HepG2 (cell line): ENCODE data around the gene ABCG5. TPM values are rescaled to one million over a fixed set of nuclear protein-coding genes. Genes with fewer than 3 reads are reported as not detected.
A peak's percentile ranks its signal among the peaks of the same experiment; 100 is the strongest.

ENCODE experiments used
- ATAC-seq: fragments of 200-7000 bp; cut with Tn5 transposase; 3 replicates; pipeline ENCODE4 v1.9.1; 2020; ENCODE audit warnings: mild to moderate bottlenecking, moderate library complexity
- BruUV-seq: library from RNA; stranded (reverse); fragments of 400-500 nt; replicated peaks from 2 replicates; lab custom pipeline; 2021; lab: Mats Ljungman, UMichigan
- CTCF ChIA-PET: fragments of 300-600 bp; formaldehyde crosslinking; extraction: SDS; loops from one replicate; lab custom pipeline; 2021; ENCODE audit warnings: low total read pairs, inconsistent platforms, low intra/inter-chr PET ratio; lab: Yijun Ruan, JAX
- POLR2A ChIA-PET: fragments of 350-600 bp; sonication (Branson Sonifier 250); formaldehyde crosslinking; loops from one replicate; lab custom pipeline; 2020; ENCODE audit warnings: antibody characterized with exemption, inconsistent platforms; lab: Yijun Ruan, JAX
- DNase-seq: peaks from one replicate; pipeline ENCODE4 v3.0.0-alpha.2; 2015; ENCODE audit warnings: low spot score
- FAIRE-seq: peaks from 3 replicates; lab custom pipeline; 2011; peaks lifted over from hg19 to GRCh38; lab: Jason Lieb, UNC
- H2AFZ ChIP-seq: one replicate; pipeline ENCODE4 v1.6.1; 2011; ENCODE audit warnings: low read length, inconsistent platforms
- H3K27ac ChIP-seq: fragments of 300-600 bp; 3 replicates; pipeline ENCODE4 v1.8.0; 2011; ENCODE audit warnings: mixed run types, mild to moderate bottlenecking, mixed read lengths, low read length, inconsistent platforms; ENCODE audit not compliant: insufficient read depth; ENCODE audit errors: extremely low read length
- H3K27me3 ChIP-seq, 2 experiments: fragments of 200-600 bp in 1 of 2; 2 replicates in 1 of 2; 3 replicates in 1 of 2; pipeline versions ENCODE4 v1.6.0 to v1.8.0; 2011; ENCODE audit warnings: low read length in 2 of 2, mild to moderate bottlenecking in 2 of 2, moderate library complexity in 2 of 2, inconsistent platforms in 1 of 2; ENCODE audit not compliant: insufficient read depth in 2 of 2, control insufficient read depth in 1 of 2
- H3K36me3 ChIP-seq, 2 experiments: fragments of 200-600 bp in 1 of 2; replicated peaks in 1 of 2; 2 replicates in 1 of 2; 3 replicates in 1 of 2; pipeline versions ENCODE4 v1.5.1 to v1.8.0; 2011; ENCODE audit warnings: low read length in 2 of 2, inconsistent platforms in 1 of 2; ENCODE audit not compliant: insufficient read depth in 2 of 2, control insufficient read depth in 1 of 2
- H3K4me1 ChIP-seq: 2 replicates; pipeline ENCODE4 v1.5.1; 2012; ENCODE audit warnings: low read length, inconsistent platforms; ENCODE audit not compliant: insufficient read depth
- H3K4me2 ChIP-seq: 2 replicates; pipeline ENCODE4 v1.6.0; 2011; ENCODE audit warnings: low read depth, low read length, inconsistent platforms
- H3K4me3 ChIP-seq, 3 experiments: fragments of 200-600 bp in 1 of 3; sonication (generic), shearing (Covaris generic) in 1 of 3; replicated peaks in 1 of 3; 2 replicates each; pipeline ENCODE4 v1.5.1; 2011 to 2016; ENCODE audit warnings: low read length in 3 of 3, inconsistent platforms in 2 of 3, low read depth in 2 of 3, mild to moderate bottlenecking in 2 of 3, control low read depth in 1 of 3, mixed read lengths in 1 of 3; ENCODE audit not compliant: insufficient read depth in 1 of 3
- H3K79me2 ChIP-seq: one replicate; pipeline ENCODE4 v1.6.1; 2011; ENCODE audit warnings: low read length, inconsistent platforms; ENCODE audit not compliant: insufficient read depth
- H3K9ac ChIP-seq: 2 replicates; pipeline ENCODE4 v1.6.0; 2011; ENCODE audit warnings: mild to moderate bottlenecking, low read depth, low read length, inconsistent platforms; ENCODE audit not compliant: insufficient read depth
- H3K9me3 ChIP-seq: 2 replicates; pipeline ENCODE4 v1.5.1; 2012; ENCODE audit warnings: mild to moderate bottlenecking, low read length
- H4K20me1 ChIP-seq: 2 replicates; pipeline ENCODE4 v1.6.0; 2011; ENCODE audit warnings: inconsistent platforms, mild to moderate bottlenecking, low read length, moderate library complexity; ENCODE audit not compliant: insufficient read depth
- GTF2F1 ChIP-seq: fragments of 150-350 bp; IDR thresholded peaks from 2 replicates; pipeline ENCODE4 v1.6.1; 2014; ENCODE audit warnings: low read length
- KLF15 ChIP-seq: sonication (generic); formaldehyde crosslinking; IDR thresholded peaks from 2 replicates; pipeline ENCODE4 v1.8.1; 2023; ENCODE audit warnings: borderline replicate concordance, mild to moderate bottlenecking, inconsistent platforms, missing genetic modification reagents, mixed read lengths
- MNT ChIP-seq: fragments of 450-650 bp; IDR thresholded peaks from 2 replicates; pipeline ENCODE4 v1.6.1; 2016
- NFE2 ChIP-seq: sonication (generic); formaldehyde crosslinking; IDR thresholded peaks from 2 replicates; pipeline ENCODE4 v1.4.0; 2020; ENCODE audit warnings: missing genetic modification reagents
- SALL1 ChIP-seq: sonication (generic); formaldehyde crosslinking; IDR thresholded peaks from 2 replicates; pipeline ENCODE4 v1.8.0; 2022; ENCODE audit warnings: mild to moderate bottlenecking, missing genetic modification reagents
- SP2 ChIP-seq: sonication (generic); formaldehyde crosslinking; IDR thresholded peaks from 2 replicates; pipeline ENCODE4 v1.5.1; 2020; ENCODE audit warnings: mild to moderate bottlenecking, missing genetic modification reagents
- TCF7 ChIP-seq: sonication (generic); IDR thresholded peaks from 2 replicates; pipeline ENCODE4 v1.6.1; 2016; ENCODE audit warnings: antibody characterized with exemption, low read depth
- THAP7 ChIP-seq: sonication (generic); formaldehyde crosslinking; IDR thresholded peaks from 2 replicates; pipeline ENCODE4 v1.8.1; 2023; ENCODE audit warnings: mild to moderate bottlenecking, missing genetic modification reagents
- ZBTB39 ChIP-seq: sonication (generic); formaldehyde crosslinking; IDR thresholded peaks from 2 replicates; pipeline ENCODE4 v1.5.0; 2020; ENCODE audit warnings: missing genetic modification reagents
- ZNF543 ChIP-seq: sonication (generic); formaldehyde crosslinking; IDR thresholded peaks from 2 replicates; pipeline ENCODE4 v1.4.0; 2020; ENCODE audit warnings: mild to moderate bottlenecking, missing genetic modification reagents
- WGBS: methylation state at CpG from one replicate; pipeline ENCODE4 v1.1.6; 2017; ENCODE audit warnings: low lambda C conversion rate; 5-methylcytosine and 5-hydroxymethylcytosine counted together
- in situ Hi-C: cut with HindIII; loops from 2 replicates; pipeline ENCODE4 v1.10.0; 2017; ENCODE audit warnings: low pct_unique_long_range_greater_than_20kb; ENCODE audit not compliant: extremely low pct_ligation_motif_present
- intact Hi-C: fragments of 100-400 bp; cut with micrococcal nuclease; formaldehyde crosslinking; loops from one replicate; pipeline ENCODE4 v1.10.0; 2022; ENCODE audit not compliant: unreplicated experiment
- polyA plus RNA-seq, 8 experiments: library from polyadenylated mRNA; depleted of rRNA in 3 of 8; stranded (reverse) in 7 of 8; unstranded in 1 of 8; fragments of >200 nt; fragmentation: Illumina TruSeq in 4 of 8; extraction: Trizol in 4 of 8; gene quantifications; 2 replicates each; pipeline versions ENCODE4 v1.2.1 to v1.2.3, GENCODE V29; 2011 to 2016; ENCODE audit warnings: low read depth in 4 of 8, missing spikeins in 1 of 8, mixed read lengths in 1 of 8; ENCODE audit not compliant: insufficient read depth in 1 of 8
- total RNA-seq, 5 experiments: library from RNA; depleted of rRNA; stranded (reverse); fragments of >200 nt; fragmentation: Illumina TruSeq; extraction: Trizol; gene quantifications; 2 replicates each; pipeline ENCODE4 v1.2.3, GENCODE V29; 2016; ENCODE audit warnings: low read depth in 1 of 5

Gene ABCG5
- total and polyA plus RNA-seq, 2 of the 13 experiments (the other 11 are each of a cell fraction or from before 2014, with no cell fraction given), result 15.1 to 39.0 TPM

GRCh38 chr2:43880471-43880870 is 41.8 kb upstream of the ABCG5 start:
- peaks cover 49% of the 10 kb centered on the region for H3K4me1 ChIP-seq
- H3K36me3 ChIP-seq, result peaks cover 0 to 4% of the 10 kb centered on the region in 2 experiments; a peak in 2 of 5 replicates
- intact Hi-C loops (loop anchor here (5.0 kb wide), 1 partner anchor 73 kb away; no protein-coding TSS in a partner anchor), in situ Hi-C loops (no loop called here)
- TF ChIP-seq THAP7 (CRISPR knock-in tag), result 0 out of 2 replicates have a peak, but pooled peaks have one; percentile 40
- TF ChIP-seq SALL1 (CRISPR knock-in tag), result no peak
- H3K27me3 ChIP-seq, result no peaks in the 10 kb centered on the region
- H2AFZ ChIP-seq, result no peak overlapping the region
- FAIRE-seq, result no peak
- no peaks in the 10 kb centered on the region for H3K9me3 ChIP-seq
- no peak for DNase-seq
- H3K4me2 ChIP-seq, result no peak overlapping the region
- no peak overlapping the region for H3K4me3 ChIP-seq
- POLR2A ChIA-PET, result interaction anchor here (1.1 kb wide), 1 partner anchor 35 kb away, joined by 4 read pairs; no protein-coding TSS in a partner anchor
- no peak overlapping the region for H3K27ac ChIP-seq
- H4K20me1 ChIP-seq, result no peaks in the 10 kb centered on the region
- no TSS peak for BruUV-seq
- no peak overlapping the region for H3K9ac ChIP-seq
- H3K79me2 ChIP-seq, result no peaks in the 10 kb centered on the region
- CTCF ChIA-PET, result no interaction called here
- ATAC-seq, result no peak
- 84% methylated on average over 9 of the region's 9 CpGs for WGBS

DNA sequence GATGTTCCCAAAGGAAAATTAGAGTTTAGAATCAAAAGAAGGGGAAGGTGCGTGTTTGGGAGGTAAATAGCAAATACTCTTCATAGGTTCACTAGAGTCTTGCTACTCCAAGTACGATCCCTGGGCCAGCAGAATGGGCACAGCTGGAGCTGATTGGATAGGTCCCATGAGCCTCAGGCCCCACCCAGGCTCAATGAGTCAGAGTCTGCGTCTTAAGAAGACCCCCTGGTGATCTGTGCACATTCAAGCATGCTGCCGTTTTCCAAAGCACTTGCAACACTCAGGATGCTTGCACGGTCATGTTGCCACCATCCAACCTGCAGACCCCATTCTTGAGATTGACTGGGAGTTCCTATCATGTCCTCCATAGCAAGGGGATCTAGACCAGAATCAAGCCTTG is 40.6 kb upstream of the ABCG5 start:
- no TSS peak for BruUV-seq
- no peak overlapping the region for H3K4me2 ChIP-seq
- ChIA-PET POLR2A (no interaction called here), CTCF (no interaction called here)
- H3K27ac ChIP-seq, result no peak overlapping the region
- DNase-seq (no peak), ATAC-seq (no peak), FAIRE-seq (no peak)
- H3K9ac ChIP-seq, result no peak overlapping the region
- H3K27me3 ChIP-seq, result no peaks in the 10 kb centered on the region
- in situ Hi-C loops (no loop called here), intact Hi-C loops (loop anchor here (5.0 kb wide), 1 partner anchor 58 kb away; no protein-coding TSS in a partner anchor)
- no peaks in the 10 kb centered on the region for H3K9me3 ChIP-seq
- no peak overlapping the region for H3K4me3 ChIP-seq
- WGBS, result 94% methylated on average over 5 of the region's 5 CpGs
- H3K36me3 ChIP-seq, result peaks cover 0 to 6% of the 10 kb centered on the region in 2 experiments; a peak in 2 of 5 replicates
- no peak overlapping the region for H2AFZ ChIP-seq
- H3K79me2 ChIP-seq, result no peaks in the 10 kb centered on the region
- H3K4me1 ChIP-seq, result peaks cover 37% of the 10 kb centered on the region
- H4K20me1 ChIP-seq, result no peaks in the 10 kb centered on the region
- TF ChIP-seq KLF15 (CRISPR knock-in tag) (no peak), SP2 (CRISPR knock-in tag) (no peak), TCF7 (no peak), NFE2 (CRISPR knock-in tag) (no peak), GTF2F1 (no peak), ZBTB39 (CRISPR knock-in tag) (no peak), ZNF543 (CRISPR knock-in tag) (no peak), MNT (no peak)
